GM12878 (cell line): ENCODE data around the gene GNB3. TPM values are rescaled to one million over a fixed set of nuclear protein-coding genes. Genes with fewer than 3 reads are reported as not detected.

Source experiments
- BACH1 ChIP-seq: fragments of 450-650 bp; IDR thresholded peaks from 2 replicates; pipeline ENCODE4 v1.6.1; 2017; ENCODE audit warnings: mild to moderate bottlenecking, borderline replicate concordance
- CBX3 ChIP-seq: fragments of 200-600 bp; sonication (generic); IDR thresholded peaks from 2 replicates; pipeline ENCODE4 v1.6.1; 2016; ENCODE audit warnings: low read depth, borderline replicate concordance
- E4F1 ChIP-seq: fragments of 450-650 bp; IDR thresholded peaks from 2 replicates; pipeline ENCODE4 v1.6.1; 2018; ENCODE audit warnings: borderline replicate concordance, mild to moderate bottlenecking; ENCODE audit not compliant: partially characterized antibody
- ESRRA ChIP-seq: IDR thresholded peaks from 2 replicates; pipeline ENCODE4 v1.6.1; 2012; ENCODE audit warnings: mild to moderate bottlenecking, low read length, improper control_type of control experiment
- FOS ChIP-seq: IDR thresholded peaks from 3 replicates; pipeline ENCODE4 v1.6.1; 2011; ENCODE audit warnings: borderline replicate concordance; ENCODE audit not compliant: insufficient read length; ENCODE audit errors: extremely low read depth
- HCFC1 ChIP-seq: fragments of 150-350 bp; IDR thresholded peaks from 2 replicates; pipeline ENCODE4 v1.6.1; 2014; ENCODE audit warnings: low read length
- IRF3 ChIP-seq: fragments of 450-650 bp; IDR thresholded peaks from 2 replicates; pipeline ENCODE4 v1.6.1; 2014; ENCODE audit warnings: mild to moderate bottlenecking
- KAT2A ChIP-seq: conservative IDR thresholded peaks from 2 replicates; pipeline ENCODE4 v1.6.1; 2011; ENCODE audit warnings: low read depth, low read length; ENCODE audit not compliant: control insufficient read depth
- MYB ChIP-seq: fragments of 150-350 bp; IDR thresholded peaks from 2 replicates; pipeline ENCODE4 v1.6.1; 2014; ENCODE audit warnings: mild to moderate bottlenecking, low read depth, low read length, borderline replicate concordance
- NFIC ChIP-seq: IDR thresholded peaks from 2 replicates; pipeline ENCODE4 v1.6.1; 2012; ENCODE audit warnings: low read depth, mild to moderate bottlenecking, inconsistent platforms, low read length, moderate library complexity
- POLR2AphosphoS2 ChIP-seq: IDR thresholded peaks from 2 replicates; pipeline ENCODE4 v1.6.1; 2011; ENCODE audit warnings: low read depth, mild to moderate bottlenecking, low read length, improper control_type of control experiment, moderate library complexity
- POLR2AphosphoS5 ChIP-seq: IDR thresholded peaks from 2 replicates; pipeline ENCODE4 v1.6.1; 2011; ENCODE audit warnings: mild to moderate bottlenecking, low read length, inconsistent platforms
- POU2F2 ChIP-seq: IDR thresholded peaks from 3 replicates; pipeline ENCODE4 v1.6.1; 2011; ENCODE audit warnings: low read depth, mild to moderate bottlenecking, low read length, borderline replicate concordance
- ZNF207 ChIP-seq: fragments of 450-650 bp; IDR thresholded peaks from 2 replicates; pipeline ENCODE4 v1.6.1; 2014; ENCODE audit warnings: antibody characterized with exemption, mild to moderate bottlenecking, borderline replicate concordance
- ZNF274 ChIP-seq: IDR thresholded peaks from one replicate; pipeline ENCODE4 v1.8.0; 2011; ENCODE audit not compliant: insufficient read length, insufficient read depth
- polyA plus RNA-seq, 11 experiments: library from polyadenylated mRNA; depleted of rRNA in 4 of 11; unstranded in 6 of 11; stranded (reverse) in 5 of 11; fragments of >200 nt; fragmentation: Nextera tagmentation in 4 of 11; fragmentation: Illumina TruSeq in 1 of 11; extraction: Ambion mirVana in 4 of 11; extraction: Trizol in 1 of 11; gene quantifications; 1 replicate in 1 of 11; 2 replicates in 10 of 11; pipeline versions ENCODE4 v1.2.1 to v1.2.3, GENCODE V29; 2011 to 2016; ENCODE audit warnings: inconsistent platforms in 2 of 11, missing spikeins in 2 of 11, low read depth in 1 of 11
- total RNA-seq, 4 experiments: library from RNA; depleted of rRNA in 3 of 4; stranded (reverse); fragments of >200 nt in 3 of 4; fragmentation: Illumina TruSeq in 1 of 4; extraction: Trizol in 1 of 4; gene quantifications; 2 replicates each; pipeline versions ENCODE4 v1.2.1 to v1.2.3, GENCODE V29; 2013 to 2021
- TF ChIP-seq, protein P1 (sequence below): IDR thresholded peaks from 2 replicates; pipeline ENCODE4 v1.6.1; 2012; ENCODE audit warnings: mild to moderate bottlenecking, low read depth, low read length
- TF ChIP-seq, protein P2 (sequence below): fragments of 450-650 bp; IDR thresholded peaks from 2 replicates; pipeline ENCODE4 v1.6.1; 2016; ENCODE audit warnings: mild to moderate bottlenecking
- TF ChIP-seq, protein P3 (sequence below): IDR thresholded peaks from 2 replicates; pipeline ENCODE4 v1.6.1; 2011; ENCODE audit warnings: mild to moderate bottlenecking, low read depth, low read length, moderate library complexity; ENCODE audit not compliant: insufficient replicate concordance

The GNB3 gene
- total and polyA plus RNA-seq, 10 of the 15 experiments (the other 5 are each of a cell fraction or from before 2014, with no cell fraction given), result 0.05 to 1.1 (median 0.36) TPM

- TF ChIP-seq, protein P1, sequence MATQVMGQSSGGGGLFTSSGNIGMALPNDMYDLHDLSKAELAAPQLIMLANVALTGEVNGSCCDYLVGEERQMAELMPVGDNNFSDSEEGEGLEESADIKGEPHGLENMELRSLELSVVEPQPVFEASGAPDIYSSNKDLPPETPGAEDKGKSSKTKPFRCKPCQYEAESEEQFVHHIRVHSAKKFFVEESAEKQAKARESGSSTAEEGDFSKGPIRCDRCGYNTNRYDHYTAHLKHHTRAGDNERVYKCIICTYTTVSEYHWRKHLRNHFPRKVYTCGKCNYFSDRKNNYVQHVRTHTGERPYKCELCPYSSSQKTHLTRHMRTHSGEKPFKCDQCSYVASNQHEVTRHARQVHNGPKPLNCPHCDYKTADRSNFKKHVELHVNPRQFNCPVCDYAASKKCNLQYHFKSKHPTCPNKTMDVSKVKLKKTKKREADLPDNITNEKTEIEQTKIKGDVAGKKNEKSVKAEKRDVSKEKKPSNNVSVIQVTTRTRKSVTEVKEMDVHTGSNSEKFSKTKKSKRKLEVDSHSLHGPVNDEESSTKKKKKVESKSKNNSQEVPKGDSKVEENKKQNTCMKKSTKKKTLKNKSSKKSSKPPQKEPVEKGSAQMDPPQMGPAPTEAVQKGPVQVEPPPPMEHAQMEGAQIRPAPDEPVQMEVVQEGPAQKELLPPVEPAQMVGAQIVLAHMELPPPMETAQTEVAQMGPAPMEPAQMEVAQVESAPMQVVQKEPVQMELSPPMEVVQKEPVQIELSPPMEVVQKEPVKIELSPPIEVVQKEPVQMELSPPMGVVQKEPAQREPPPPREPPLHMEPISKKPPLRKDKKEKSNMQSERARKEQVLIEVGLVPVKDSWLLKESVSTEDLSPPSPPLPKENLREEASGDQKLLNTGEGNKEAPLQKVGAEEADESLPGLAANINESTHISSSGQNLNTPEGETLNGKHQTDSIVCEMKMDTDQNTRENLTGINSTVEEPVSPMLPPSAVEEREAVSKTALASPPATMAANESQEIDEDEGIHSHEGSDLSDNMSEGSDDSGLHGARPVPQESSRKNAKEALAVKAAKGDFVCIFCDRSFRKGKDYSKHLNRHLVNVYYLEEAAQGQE, result no peak
- TF ChIP-seq E4F1, result peak; percentile 85
- TF ChIP-seq, protein P2, sequence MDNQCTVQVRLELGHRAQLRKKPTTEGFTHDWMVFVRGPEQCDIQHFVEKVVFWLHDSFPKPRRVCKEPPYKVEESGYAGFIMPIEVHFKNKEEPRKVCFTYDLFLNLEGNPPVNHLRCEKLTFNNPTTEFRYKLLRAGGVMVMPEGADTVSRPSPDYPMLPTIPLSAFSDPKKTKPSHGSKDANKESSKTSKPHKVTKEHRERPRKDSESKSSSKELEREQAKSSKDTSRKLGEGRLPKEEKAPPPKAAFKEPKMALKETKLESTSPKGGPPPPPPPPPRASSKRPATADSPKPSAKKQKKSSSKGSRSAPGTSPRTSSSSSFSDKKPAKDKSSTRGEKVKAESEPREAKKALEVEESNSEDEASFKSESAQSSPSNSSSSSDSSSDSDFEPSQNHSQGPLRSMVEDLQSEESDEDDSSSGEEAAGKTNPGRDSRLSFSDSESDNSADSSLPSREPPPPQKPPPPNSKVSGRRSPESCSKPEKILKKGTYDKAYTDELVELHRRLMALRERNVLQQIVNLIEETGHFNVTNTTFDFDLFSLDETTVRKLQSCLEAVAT, result 0 out of 2 replicates have a peak, but pooled peaks have one; percentile 24
- TF ChIP-seq POLR2AphosphoS2, result no peak; the same call in 1 of the 2 replicates
- TF ChIP-seq, protein P3, sequence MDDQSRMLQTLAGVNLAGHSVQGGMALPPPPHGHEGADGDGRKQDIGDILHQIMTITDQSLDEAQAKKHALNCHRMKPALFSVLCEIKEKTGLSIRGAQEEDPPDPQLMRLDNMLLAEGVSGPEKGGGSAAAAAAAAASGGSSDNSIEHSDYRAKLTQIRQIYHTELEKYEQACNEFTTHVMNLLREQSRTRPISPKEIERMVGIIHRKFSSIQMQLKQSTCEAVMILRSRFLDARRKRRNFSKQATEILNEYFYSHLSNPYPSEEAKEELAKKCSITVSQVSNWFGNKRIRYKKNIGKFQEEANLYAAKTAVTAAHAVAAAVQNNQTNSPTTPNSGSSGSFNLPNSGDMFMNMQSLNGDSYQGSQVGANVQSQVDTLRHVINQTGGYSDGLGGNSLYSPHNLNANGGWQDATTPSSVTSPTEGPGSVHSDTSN, result peak; percentile 94
- TF ChIP-seq POU2F2, result no peak
- TF ChIP-seq MYB, result peak; percentile 28; the same call in 1 of the 2 replicates
- TF ChIP-seq ZNF274, result no peak
- TF ChIP-seq ZNF207, result peak; percentile 90
- TF ChIP-seq CBX3, result no peak
- TF ChIP-seq ESRRA, result peak; percentile 91; the same call in 1 of the 2 replicates
- no peak for TF ChIP-seq NFIC
- no peak for TF ChIP-seq KAT2A
- peak; percentile 100 for TF ChIP-seq HCFC1
- peak; percentile 74 for TF ChIP-seq FOS
- peak; percentile 70; the same call in 1 of the 2 replicates for TF ChIP-seq POLR2AphosphoS5
- peak; percentile 54; the same call in 1 of the 2 replicates for TF ChIP-seq BACH1
- TF ChIP-seq IRF3, result peak; percentile 80
Measured at GRCh38 chr12:6851921-6852650, 11.4 kb downstream of the GNB3 start, which contains the start of gene USP5 (continued).
